SK-N-SH (cell line): ENCODE measurements around the gene AKAP6. TPM values are rescaled to one million over a fixed set of nuclear protein-coding genes. Genes with fewer than 3 reads are reported as not detected.

ENCODE experiments used
- CTCF ChIA-PET: fragments of 300-600, 350-600 bp; formaldehyde crosslinking; extraction: SDS; loops from one replicate; lab custom pipeline; 2021; lab: Yijun Ruan, JAX
- POLR2A ChIA-PET: fragments of 350-600 bp; sonication (Branson Sonifier 250); formaldehyde crosslinking; extraction: SDS; loops from one replicate; lab custom pipeline; 2020; ENCODE audit warnings: antibody characterized with exemption, inconsistent platforms; lab: Yijun Ruan, JAX
- DNase-seq: peaks from one replicate; pipeline ENCODE4 v3.0.0; 2012
- H2AFZ ChIP-seq: fragments of 200-600 bp; sonication (generic); 2 replicates; pipeline ENCODE4 v1.8.1; 2016; ENCODE audit warnings: antibody characterized with exemption, mild to moderate bottlenecking, low read depth
- H3F3A ChIP-seq: fragments of 200-600 bp; sonication (generic); replicated peaks from 2 replicates; pipeline ENCODE3; 2016; ENCODE audit warnings: antibody characterized with exemption, mild to moderate bottlenecking; ENCODE audit not compliant: insufficient read depth
- H3K27ac ChIP-seq, 2 experiments: fragments of 200-500 bp in 1 of 2; fragments of 200-600 bp in 1 of 2; sonication (Bioruptor generic) in 1 of 2; sonication (generic), shearing (Covaris generic) in 1 of 2; 2 replicates each; pipeline versions ENCODE4 v1.5.1 to v1.6.1; 2014 to 2016; ENCODE audit warnings: low read depth in 2 of 2, inconsistent platforms in 1 of 2, low read length in 1 of 2, mild to moderate bottlenecking in 1 of 2, mixed read lengths in 1 of 2
- H3K27me3 ChIP-seq: fragments of 200-600 bp; sonication (generic), shearing (Covaris generic); 2 replicates; pipeline ENCODE4 v1.6.1; 2016; ENCODE audit warnings: mixed run types; ENCODE audit not compliant: insufficient read depth
- H3K36me3 ChIP-seq, 2 experiments: fragments of 200-500 bp in 1 of 2; fragments of 200-600 bp in 1 of 2; sonication (Bioruptor generic) in 1 of 2; sonication (generic) in 1 of 2; replicated peaks in 1 of 2; 2 replicates each; pipeline versions ENCODE3 to v1.5.1; 2014 to 2016; ENCODE audit warnings: low read length in 1 of 2, mild to moderate bottlenecking in 1 of 2; ENCODE audit not compliant: insufficient read depth in 2 of 2, control insufficient read depth in 1 of 2
- H3K4me1 ChIP-seq, 2 experiments: fragments of 200-500 bp in 1 of 2; fragments of 200-600 bp in 1 of 2; sonication (Bioruptor generic) in 1 of 2; sonication (generic), shearing (Covaris generic) in 1 of 2; 2 replicates each; pipeline versions ENCODE4 v1.5.1 to v1.6.1; 2014 to 2016; ENCODE audit warnings: low read depth in 1 of 2, low read length in 1 of 2, mixed run types in 1 of 2; ENCODE audit not compliant: insufficient read depth in 2 of 2, control insufficient read depth in 1 of 2
- H3K4me2 ChIP-seq: fragments of 200-600 bp; sonication (generic), shearing (Covaris generic); 2 replicates; pipeline ENCODE4 v1.6.1; 2017; ENCODE audit warnings: mixed run types
- H3K4me3 ChIP-seq, 2 experiments: fragments of 200-500 bp in 1 of 2; fragments of 200-600 bp in 1 of 2; sonication (Bioruptor generic) in 1 of 2; sonication (generic), shearing (Covaris generic) in 1 of 2; 2 replicates each; pipeline versions ENCODE4 v1.5.1 to v1.8.1; 2014 to 2016; ENCODE audit warnings: low read depth in 2 of 2, inconsistent platforms in 1 of 2, low read length in 1 of 2, mild to moderate bottlenecking in 1 of 2, mixed read lengths in 1 of 2, moderate library complexity in 1 of 2
- H3K79me2 ChIP-seq: fragments of 200-600 bp; sonication (generic); 2 replicates; pipeline ENCODE4 v1.8.1; 2017; ENCODE audit warnings: mild to moderate bottlenecking; ENCODE audit not compliant: insufficient read depth
- H3K9ac ChIP-seq: fragments of 200-600 bp; sonication (generic); 2 replicates; pipeline ENCODE4 v1.6.1; 2017; ENCODE audit warnings: mixed run types
- H3K9me2 ChIP-seq: fragments of 200-600 bp; sonication (generic); 2 replicates; pipeline ENCODE4 v1.6.1; 2017; ENCODE audit warnings: mixed run types
- H3K9me3 ChIP-seq: fragments of 200-600 bp; sonication (generic); 2 replicates; pipeline ENCODE4 v1.6.1; 2017; ENCODE audit warnings: mixed run types, mild to moderate bottlenecking, moderate library complexity
- H4K20me1 ChIP-seq: fragments of 200-600 bp; sonication (generic); 2 replicates; pipeline ENCODE4 v1.6.1; 2017; ENCODE audit warnings: mild to moderate bottlenecking, mixed run types; ENCODE audit not compliant: insufficient read depth
- CHD2 ChIP-seq: fragments of 150-350 bp; IDR thresholded peaks from 2 replicates; pipeline ENCODE4 v1.6.1; 2018; ENCODE audit warnings: low read length; ENCODE audit not compliant: partially characterized antibody
- EP300 ChIP-seq, 2 experiments: IDR thresholded peaks; 2 replicates each; pipeline versions ENCODE4 v1.4.0 to v1.6.1; 2012; ENCODE audit warnings: borderline replicate concordance in 1 of 2, low read depth in 1 of 2, low read length in 1 of 2
- EZH2phosphoT487 ChIP-seq: fragments of 200-600 bp; sonication (generic); IDR thresholded peaks from 2 replicates; pipeline ENCODE4 v1.6.1; 2017; ENCODE audit warnings: low read depth, mixed run types, mild to moderate bottlenecking, antibody characterized with exemption, moderate library complexity, borderline replicate concordance
- FOXM1 ChIP-seq: IDR thresholded peaks from 2 replicates; pipeline ENCODE4 v1.4.0; 2012; ENCODE audit warnings: low read depth, mild to moderate bottlenecking
- GABPA ChIP-seq: IDR thresholded peaks from 2 replicates; pipeline ENCODE4 v1.4.0; 2012; ENCODE audit warnings: low read depth, mild to moderate bottlenecking
- JUND ChIP-seq: IDR thresholded peaks from 2 replicates; pipeline ENCODE4 v1.4.0; 2012
- MEF2A ChIP-seq: IDR thresholded peaks from 2 replicates; pipeline ENCODE4 v1.4.0; 2012; ENCODE audit warnings: low read depth, borderline replicate concordance
- NRF1 ChIP-seq: IDR thresholded peaks from 2 replicates; pipeline ENCODE4 v1.6.1; 2012; ENCODE audit warnings: low read depth, mild to moderate bottlenecking, low read length
- PBX3 ChIP-seq: IDR thresholded peaks from 2 replicates; pipeline ENCODE4; 2012
- POLR2AphosphoS5 ChIP-seq: IDR thresholded peaks from 2 replicates; pipeline ENCODE4 v1.6.1; 2012; ENCODE audit warnings: low read depth, low read length
- REST ChIP-seq: IDR thresholded peaks from 2 replicates; pipeline ENCODE4 v1.6.1; 2012; ENCODE audit warnings: mild to moderate bottlenecking, low read depth, low read length, moderate library complexity
- RXRA ChIP-seq: IDR thresholded peaks from 2 replicates; pipeline ENCODE4 v1.4.0; 2012; ENCODE audit warnings: low read depth, mild to moderate bottlenecking, borderline replicate concordance
- SMC3 ChIP-seq: IDR thresholded peaks from 2 replicates; pipeline ENCODE4 v1.6.1; 2012; ENCODE audit warnings: low read depth, low read length, improper control_type of control experiment
- TCF12 ChIP-seq: IDR thresholded peaks from 2 replicates; pipeline ENCODE4 v1.4.0; 2012
- TEAD4 ChIP-seq: IDR thresholded peaks from 2 replicates; pipeline ENCODE4 v1.4.0; 2012; ENCODE audit warnings: mild to moderate bottlenecking, borderline replicate concordance; ENCODE audit not compliant: insufficient read depth
- ZBTB33 ChIP-seq: IDR thresholded peaks from 2 replicates; pipeline ENCODE4 v1.4.0; 2012; ENCODE audit warnings: low read depth, borderline replicate concordance
- polyA plus RNA-seq, 3 experiments: library from polyadenylated mRNA; depleted of rRNA; stranded (reverse); fragments of >200 nt; gene quantifications; 2 replicates each; pipeline ENCODE4 v1.2.3, GENCODE V29; 2012
- TF ChIP-seq, protein P1 (sequence below): IDR thresholded peaks from 2 replicates; pipeline ENCODE4 v1.4.0; 2012; ENCODE audit warnings: low read depth, borderline replicate concordance

Gene AKAP6
- polyA plus RNA-seq, 1 of the 3 experiments (the other 2 are of a cell fraction) = 1.7 TPM

- TF ChIP-seq, protein P1, sequence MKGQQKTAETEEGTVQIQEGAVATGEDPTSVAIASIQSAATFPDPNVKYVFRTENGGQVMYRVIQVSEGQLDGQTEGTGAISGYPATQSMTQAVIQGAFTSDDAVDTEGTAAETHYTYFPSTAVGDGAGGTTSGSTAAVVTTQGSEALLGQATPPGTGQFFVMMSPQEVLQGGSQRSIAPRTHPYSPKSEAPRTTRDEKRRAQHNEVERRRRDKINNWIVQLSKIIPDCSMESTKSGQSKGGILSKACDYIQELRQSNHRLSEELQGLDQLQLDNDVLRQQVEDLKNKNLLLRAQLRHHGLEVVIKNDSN = peak; percentile 56; the same call in 1 of the 2 replicates
- TF ChIP-seq FOXM1 (peak; percentile 64; the same call in 1 of the 2 replicates), EP300 (IDR thresholded peaks at IDR 0.05; ENCODE audit: borderline replicate concordance in 1 of 2, low read depth in 1 of 2, low read length in 1 of 2) (peak; percentile 36 to 63; a peak in 2 of 4 replicates), ZBTB33 (no peak), NRF1 (no peak), SMC3 (no peak), EZH2phosphoT487 (no peak), RXRA (no peak)
Measured at GRCh38 chr14:32491416-32492016, 162.4 kb downstream of the AKAP6 start (continued).

DNA sequence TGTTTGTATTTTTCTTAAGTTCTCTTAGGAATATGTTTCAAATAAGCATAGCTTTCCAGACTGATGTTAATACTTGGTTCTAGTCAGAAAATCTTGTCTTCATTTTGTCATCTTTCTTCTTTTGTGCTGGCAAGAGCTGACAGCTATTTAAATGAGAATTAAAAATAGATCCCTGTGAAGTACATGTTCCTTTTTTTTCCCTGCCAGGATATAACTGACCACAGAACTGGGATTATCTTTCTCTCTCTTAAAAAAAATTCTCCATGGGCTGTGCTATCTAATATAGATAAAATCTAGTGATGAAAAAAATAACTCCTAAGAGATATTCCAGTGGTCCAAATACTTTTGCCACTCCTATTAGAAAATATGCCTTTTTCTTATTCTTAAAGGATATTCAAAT is 163.4 kb downstream of the AKAP6 start:
- Histone ChIP-seq H3K4me3 (no peak overlapping the region), H3K9ac (no peak overlapping the region), H3K4me1 (peaks cover 6 to 13% of the 10 kb centered on the region in 2 experiments), H3K79me2 (peaks cover 14% of the 10 kb centered on the region; the same call in 1 of the 2 replicates), H2AFZ (no peak overlapping the region), H3K36me3 (no peaks in the 10 kb centered on the region), H3K27me3 (no peaks in the 10 kb centered on the region), H3K9me3 (no peaks in the 10 kb centered on the region), H3K9me2 (no peaks in the 10 kb centered on the region), H3K27ac (peak overlapping the region; percentile 82 to 86; a peak in 3 of 4 replicates), H3K4me2 (0 out of 2 replicates have a peak overlapping the region, but pooled peaks have one; percentile 3), H4K20me1 (no peaks in the 10 kb centered on the region), H3F3A (peaks cover 19% of the 10 kb centered on the region)
- no peak for DNase-seq
- TF ChIP-seq EP300 (IDR thresholded peaks at IDR 0.05; ENCODE audit: borderline replicate concordance in 1 of 2, low read depth in 1 of 2, low read length in 1 of 2) = peak in 1 of 2 experiments; percentile 85; a peak in 3 of 4 replicates
- TF ChIP-seq GABPA = no peak
- TF ChIP-seq REST = no peak
- no peak for TF ChIP-seq CHD2
- peak; percentile 24; the same call in 1 of the 2 replicates for TF ChIP-seq JUND
- peak; percentile 81 for TF ChIP-seq TCF12
- peak; percentile 67; the same call in 1 of the 2 replicates for TF ChIP-seq POLR2AphosphoS5
- TF ChIP-seq PBX3 = peak; percentile 59
- peak; percentile 39; the same call in 1 of the 2 replicates for TF ChIP-seq TEAD4
- peak; percentile 66 for TF ChIP-seq MEF2A
- peak; percentile 77 for TF ChIP-seq FOXM1
- TF ChIP-seq, protein P1 = no peak
- ChIA-PET POLR2A (no interaction called here), CTCF (interaction anchor here (0.6 to 0.7 kb wide), 3 partner anchors 10 to 1770 kb away, joined by 3 read pairs; no protein-coding TSS in a partner anchor)
